Measurements from ENCODE around the gene PCNX2.
A peak's percentile ranks its signal among the peaks of the same experiment; 100 is the strongest.

Gene PCNX2

GRCh38 chr1:232999956-233000625 is 295.4 kb downstream of the PCNX2 start:
- DNase-seq = no peak

- DNase-seq = no peak
These were observed 296.9 kb downstream of the PCNX2 start for GRCh38 chr1:232998646-232999045.

DNA sequence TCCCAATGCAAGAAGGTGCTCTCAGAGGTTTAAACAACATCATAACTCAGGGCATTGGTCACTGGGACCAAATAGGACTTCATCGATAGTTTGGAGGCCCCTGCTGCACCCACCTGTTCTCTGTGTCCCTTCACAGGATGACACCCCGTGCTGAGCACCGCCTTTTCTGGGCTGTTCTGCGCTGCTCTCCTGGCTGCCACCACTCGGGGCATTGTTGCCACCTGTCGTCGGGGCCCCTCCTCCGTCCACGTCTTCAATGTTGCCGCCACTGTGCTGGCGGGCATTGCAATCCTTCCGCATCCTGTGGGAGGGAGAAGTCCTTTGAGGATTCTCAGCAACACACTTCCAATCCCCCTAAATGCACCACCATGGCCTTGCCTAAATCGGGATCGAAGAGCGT is 297.4 kb downstream of the PCNX2 start:
- no peak for DNase-seq

GRCh38 chr1:232996143-232996542 is 299.4 kb downstream of the PCNX2 start:
- DNase-seq = no peak

DNA sequence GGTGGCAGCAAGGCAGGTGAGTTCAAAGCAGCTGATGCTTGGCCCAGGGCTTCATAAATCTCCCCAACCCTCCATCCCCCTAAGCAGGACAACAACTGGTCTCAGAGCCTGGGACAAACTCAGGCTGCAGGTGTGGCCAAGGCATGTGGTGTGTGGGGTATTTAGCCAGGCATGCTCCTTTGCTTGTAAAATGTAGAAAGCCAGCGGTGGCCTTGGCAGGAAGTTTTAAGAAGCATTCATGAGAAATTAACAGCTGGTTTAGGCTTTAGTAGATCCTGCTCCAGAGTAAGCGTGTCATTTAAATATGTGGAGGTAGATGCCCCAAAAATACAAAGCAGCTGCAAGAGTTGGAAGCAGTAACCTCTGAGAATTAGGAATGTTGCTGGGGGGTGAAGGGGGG is 300.3 kb downstream of the PCNX2 start:
- no peak for DNase-seq

DNA sequence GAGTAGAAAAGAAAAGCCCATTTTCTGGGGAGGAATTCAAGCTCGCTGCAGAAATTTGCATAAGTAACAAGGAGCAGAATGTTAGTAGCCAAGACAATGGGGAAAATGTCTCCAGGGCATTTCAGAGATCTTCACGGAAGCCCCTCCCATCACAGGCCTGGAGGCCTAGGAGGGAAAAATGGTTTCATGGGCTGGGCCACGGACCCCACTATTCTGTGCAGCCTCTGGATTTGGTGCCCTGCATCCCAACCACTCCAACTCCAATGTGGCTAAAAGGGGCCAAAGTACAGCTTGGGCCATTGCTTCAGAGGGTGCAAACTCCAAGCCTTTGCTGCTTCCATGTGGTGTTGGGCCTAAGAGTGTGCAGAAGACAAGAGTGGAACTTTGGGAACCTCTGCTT is 302.0 kb downstream of the PCNX2 start:
- no peak for DNase-seq

GRCh38 chr1:232992227-232992626 is 303.3 kb downstream of the PCNX2 start:
- DNase-seq = no peak

GRCh38 chr1:232991238-232991637 is 304.3 kb downstream of the PCNX2 start:
- no peak for DNase-seq

- no peak for DNase-seq
These were observed 305.1 kb downstream of the PCNX2 start for GRCh38 chr1:232990176-232991128.

DNA sequence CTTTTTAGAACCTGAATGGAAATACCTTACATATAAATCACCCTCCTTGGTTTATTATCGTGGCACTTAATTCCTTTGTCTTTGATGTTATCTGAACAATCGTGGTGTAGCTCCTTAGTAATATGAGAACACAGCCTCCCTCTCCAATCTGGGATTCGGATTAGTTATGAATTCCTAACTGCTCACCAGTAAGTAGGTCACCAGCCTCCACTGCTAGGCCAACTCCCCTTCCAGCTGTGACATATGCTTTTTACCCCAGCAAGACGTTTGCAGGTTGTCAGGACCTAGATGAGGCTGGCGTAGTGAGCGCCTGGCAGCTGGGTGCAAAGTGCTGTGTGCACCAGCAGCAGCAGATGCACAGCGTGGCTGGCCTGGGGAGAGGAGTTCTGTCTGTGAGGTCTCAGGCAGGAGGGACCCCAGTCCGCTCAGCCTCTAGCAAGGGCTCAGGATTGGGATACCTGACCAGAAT is 306.9 kb downstream of the PCNX2 start:
- DNase-seq = peak; percentile 30

- no peak for DNase-seq
These were observed 307.8 kb downstream of the PCNX2 start for GRCh38 chr1:232987774-232988140.

- DNase-seq = no peak
These were observed 308.3 kb downstream of the PCNX2 start for GRCh38 chr1:232987046-232987773.

GRCh38 chr1:232986527-232986922 is 309.0 kb downstream of the PCNX2 start:
- DNase-seq = no peak

DNA sequence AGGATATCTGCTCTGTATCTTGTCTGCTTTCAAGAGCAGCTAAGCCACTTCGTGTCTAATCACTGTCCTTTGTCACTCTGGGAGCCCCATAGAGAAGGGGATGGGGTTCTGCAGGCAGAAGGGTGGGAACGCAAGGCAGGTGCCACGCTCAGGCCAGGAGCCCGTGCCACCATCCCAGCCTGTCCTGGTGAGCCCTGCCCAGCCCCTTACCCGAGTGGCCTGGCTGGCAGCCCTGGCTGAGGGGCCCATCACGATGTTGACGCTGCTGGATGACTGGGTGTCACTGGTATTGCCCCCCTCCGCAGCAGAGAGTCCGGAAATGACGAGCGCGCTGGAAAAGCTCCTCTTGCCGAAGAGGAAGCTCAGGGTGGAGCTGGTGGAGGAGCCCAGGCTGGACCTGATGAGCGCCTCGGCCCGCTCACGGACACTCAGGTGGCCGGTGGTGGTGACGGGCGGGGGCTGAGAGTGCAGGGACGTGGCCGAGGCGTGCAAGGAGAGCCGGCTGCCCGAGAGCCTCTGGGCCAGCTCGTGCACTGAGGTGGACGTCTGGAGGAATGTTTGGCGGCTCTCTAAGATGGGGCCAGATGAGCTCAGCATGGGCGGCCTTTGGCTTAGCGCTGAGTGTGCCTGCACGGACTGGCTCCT is 309.5 kb downstream of the PCNX2 start:
- no peak for DNase-seq

DNA sequence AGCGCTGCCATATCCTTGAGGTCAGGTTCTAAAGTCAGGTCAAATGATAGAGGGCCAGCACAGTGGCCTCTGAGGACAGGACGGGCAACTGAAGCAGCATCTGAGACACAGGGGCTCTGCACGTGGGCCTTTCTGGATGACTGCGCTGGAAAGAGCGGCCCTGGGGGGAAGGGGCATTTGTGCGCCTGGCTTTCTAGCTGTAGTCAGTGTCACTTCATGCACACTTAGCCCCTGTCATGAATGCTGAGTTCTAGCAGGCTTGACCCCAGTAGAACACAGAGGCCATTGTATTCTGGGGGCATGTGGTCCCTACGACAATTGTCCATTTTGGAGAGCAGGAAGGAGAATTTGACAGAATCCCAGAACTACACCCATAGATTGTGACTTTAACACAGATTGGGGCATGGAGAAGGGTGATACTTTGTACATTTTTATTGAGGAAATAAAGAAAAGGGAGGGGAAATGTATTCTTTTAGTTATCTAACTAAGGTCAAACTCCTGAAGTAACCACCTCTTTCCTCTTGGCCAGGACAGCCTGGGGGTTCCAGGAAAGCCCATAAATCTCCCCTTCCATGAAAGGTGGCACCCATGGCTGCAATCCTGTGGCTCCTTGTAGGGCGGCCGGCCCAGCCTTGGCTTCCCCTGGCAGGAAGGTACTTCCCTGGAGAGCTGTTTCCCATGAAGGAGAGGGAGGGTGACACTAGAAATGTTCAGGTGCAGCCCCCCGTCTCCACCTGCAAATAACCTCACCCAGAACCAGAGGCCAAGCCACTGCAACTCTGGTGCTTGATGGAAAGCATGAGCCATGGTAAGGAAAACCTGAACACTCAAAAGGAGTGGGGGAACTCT is 310.7 kb downstream of the PCNX2 start:
- no peak for DNase-seq

DNA sequence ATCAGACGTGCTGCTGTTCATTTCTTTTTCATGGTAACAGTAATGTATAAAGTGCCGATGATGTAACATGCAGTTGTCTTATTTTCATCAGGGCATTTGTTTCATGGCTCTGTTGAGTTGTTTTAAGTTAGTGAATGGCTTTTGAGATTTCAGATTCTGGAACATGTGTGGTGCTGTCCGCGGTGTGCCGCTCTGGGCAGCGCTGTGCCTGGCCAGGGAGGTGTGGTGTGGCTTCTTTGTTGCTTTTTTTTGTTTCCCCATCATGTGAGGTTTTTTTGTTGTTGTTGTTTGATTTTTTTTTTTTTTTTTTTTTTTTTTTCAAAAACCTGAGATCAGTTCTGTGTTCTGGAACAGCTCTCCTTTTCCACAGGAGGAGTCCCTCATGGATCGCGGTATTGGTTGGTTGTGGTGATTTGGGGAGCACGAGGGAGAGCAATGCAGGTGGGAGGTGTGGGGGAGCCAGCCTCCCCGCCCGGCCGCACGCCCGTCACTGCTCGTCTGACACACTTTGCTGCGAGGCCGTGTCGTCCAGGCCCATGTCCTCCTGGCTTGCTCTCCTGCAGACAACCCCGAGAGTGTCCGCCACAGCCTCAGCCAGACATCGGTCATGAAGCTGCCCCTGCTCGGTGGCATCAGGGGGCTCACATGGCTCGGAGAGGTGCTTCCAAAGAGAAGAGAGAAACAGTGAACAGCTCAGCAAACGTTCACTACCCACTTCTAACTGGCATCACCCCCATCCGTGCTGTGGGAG is 311.5 kb downstream of the PCNX2 start:
- DNase-seq = no peak

- no peak for DNase-seq
These were observed 312.1 kb downstream of the PCNX2 start for GRCh38 chr1:232983375-232983774.

DNA sequence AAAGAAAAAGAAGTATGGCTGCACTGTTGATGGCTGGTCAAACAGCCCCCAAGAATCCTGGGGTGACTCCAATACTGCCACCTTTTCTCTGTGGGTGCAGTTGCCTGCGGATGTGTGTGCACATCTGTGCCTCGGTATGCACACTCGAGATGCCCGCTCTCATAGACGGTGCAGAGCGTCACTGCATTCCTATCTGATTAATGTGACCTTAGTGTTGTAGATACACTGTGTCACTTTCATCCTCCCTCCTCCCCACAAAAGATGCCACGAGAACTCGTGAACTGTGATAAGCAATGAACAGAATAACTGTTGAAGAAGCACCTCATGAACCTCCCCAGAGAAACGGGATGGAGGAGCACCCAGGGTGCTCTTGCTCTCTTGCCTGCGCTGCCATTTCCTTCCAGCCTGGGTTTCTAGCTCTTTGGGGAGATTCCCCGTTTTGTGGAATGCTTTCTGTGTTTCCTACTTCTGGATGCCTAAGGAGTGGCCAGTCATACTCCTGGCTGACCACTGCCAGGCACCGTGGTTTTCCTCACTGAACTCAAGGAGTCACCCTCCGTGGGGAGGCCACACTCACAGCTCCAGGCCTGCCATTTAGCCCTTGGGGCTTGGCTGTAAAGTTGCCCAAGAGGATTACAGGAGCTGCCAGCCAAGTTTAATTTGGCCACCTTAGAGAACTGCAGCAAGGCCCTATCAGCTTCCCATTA is 313.1 kb downstream of the PCNX2 start:
- no peak for DNase-seq

GRCh38 chr1:232980986-232981560 is 314.5 kb downstream of the PCNX2 start:
- no peak for DNase-seq

- DNase-seq = no peak
These were observed 315.1 kb downstream of the PCNX2 start for GRCh38 chr1:232980355-232980978.

All from femur (tissue), 1 donor.